HL-60 (cell line): ENCODE measurements around the gene PPAN.

Source experiments
- CTCF ChIP-seq: IDR thresholded peaks from one replicate; pipeline ENCODE4 v1.5.1; 2011; ENCODE audit warnings: low read length, control low read depth, inconsistent platforms; ENCODE audit not compliant: insufficient read depth
- GABPA ChIP-seq: IDR thresholded peaks from 2 replicates; pipeline ENCODE4 v1.6.1; 2012; ENCODE audit warnings: low read depth
- SPI1 ChIP-seq: IDR thresholded peaks from 2 replicates; pipeline ENCODE4 v1.6.1; 2012; ENCODE audit warnings: low read depth, mild to moderate bottlenecking, borderline replicate concordance

DNA sequence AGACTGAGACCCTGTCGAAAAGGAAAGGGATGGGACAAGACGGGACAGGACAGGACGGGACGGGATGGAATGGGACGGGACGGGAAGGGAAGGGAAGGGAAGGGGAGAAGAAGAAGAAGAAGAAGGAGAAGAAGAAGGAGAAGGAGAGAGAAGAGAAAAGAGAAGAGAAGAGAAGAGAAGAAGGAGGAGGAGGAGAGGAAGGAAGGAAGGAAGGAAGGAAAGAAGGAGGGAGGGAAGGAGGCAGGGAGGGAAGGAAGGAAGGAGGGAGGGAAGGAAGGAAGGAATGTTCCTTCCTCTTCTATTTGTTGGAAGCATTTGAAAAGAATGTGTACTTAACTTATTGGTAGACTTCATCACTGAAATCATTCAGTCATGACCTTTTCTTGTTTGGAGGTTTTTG is 29.6 kb upstream of the PPAN start:
- TF ChIP-seq CTCF (no peak), SPI1 (no peak), GABPA (no peak)
